H1 (cell line): Measurements from ENCODE around the gene TRIM4. TPM values are rescaled to one million over a fixed set of nuclear protein-coding genes. Genes with fewer than 3 reads are reported as not detected.

ENCODE experiments used
- CTCF ChIA-PET: fragments of 300-600 bp; sonication (Branson Sonifier 250); formaldehyde crosslinking; loops from one replicate; lab custom pipeline; 2021; ENCODE audit not compliant: partially characterized antibody; lab: Charles Lee
- POLR2A ChIA-PET: fragments of 300-600 bp; sonication (Branson Sonifier 250); formaldehyde crosslinking; loops from one replicate; lab custom pipeline; 2021; ENCODE audit warnings: inconsistent platforms; ENCODE audit not compliant: partially characterized antibody; lab: Charles Lee
- DNase-seq, 2 experiments: peaks; one replicate each; pipeline versions ENCODE4 v3.0.0 to v3.0.0-alpha.2; 2010 to 2022; ENCODE audit warnings: low spot score in 2 of 2, low read depth in 1 of 2, mixed read lengths in 1 of 2
- FAIRE-seq: peaks from 2 replicates; lab custom pipeline; 2011; peaks lifted over from hg19 to GRCh38; lab: Jason Lieb, UNC
- H2AFZ ChIP-seq: 2 replicates; pipeline ENCODE4 v1.8.1; 2012; ENCODE audit warnings: low read length, inconsistent platforms
- H2AK5ac ChIP-seq: 2 replicates; pipeline ENCODE4 v1.6.1; 2013; ENCODE audit warnings: low read depth, low read length
- H2BK120ac ChIP-seq: replicated peaks from 2 replicates; pipeline ENCODE3; 2013; ENCODE audit warnings: low read depth, low read length, inconsistent platforms
- H2BK12ac ChIP-seq: 2 replicates; pipeline ENCODE4 v1.6.1; 2013; ENCODE audit warnings: low read depth, low read length
- H2BK15ac ChIP-seq: 2 replicates; pipeline ENCODE4 v1.6.1; 2013; ENCODE audit warnings: low read length
- H2BK20ac ChIP-seq: 2 replicates; pipeline ENCODE4 v1.6.1; 2013; ENCODE audit warnings: low read length
- H2BK5ac ChIP-seq: 2 replicates; pipeline ENCODE4 v1.6.1; 2013; ENCODE audit warnings: low read depth, low read length
- H3K14ac ChIP-seq: 2 replicates; pipeline ENCODE4 v1.6.1; 2013; ENCODE audit warnings: inconsistent platforms; ENCODE audit not compliant: insufficient read length
- H3K18ac ChIP-seq: 2 replicates; pipeline ENCODE4 v1.6.1; 2013; ENCODE audit warnings: low read length; ENCODE audit errors: extremely low read depth
- H3K23ac ChIP-seq: 2 replicates; pipeline ENCODE4 v1.6.1; 2013; ENCODE audit warnings: inconsistent platforms; ENCODE audit not compliant: insufficient read length
- H3K23me2 ChIP-seq: 2 replicates; pipeline ENCODE4 v1.6.1; 2013; ENCODE audit warnings: low read depth, low read length
- H3K27ac ChIP-seq: 2 replicates; pipeline ENCODE4 v1.6.1; 2011; ENCODE audit warnings: low read depth, low read length, inconsistent platforms
- H3K27me3 ChIP-seq, 4 experiments: replicated peaks in 1 of 4; 1 replicate in 1 of 4; 2 replicates in 3 of 4; pipeline versions ENCODE4 v1.6.1 to v1.8.1; 2011 to 2013; ENCODE audit warnings: low read length in 3 of 4, mild to moderate bottlenecking in 3 of 4, inconsistent platforms in 2 of 4, mixed read lengths in 2 of 4, moderate library complexity in 1 of 4; ENCODE audit not compliant: control insufficient read depth in 3 of 4, insufficient read depth in 3 of 4; ENCODE audit errors: extremely low read depth in 1 of 4
- H3K36me3 ChIP-seq, 4 experiments: 2 replicates each; pipeline versions ENCODE4 v1.6.1 to v1.8.1; 2011 to 2013; ENCODE audit warnings: mild to moderate bottlenecking in 4 of 4, low read length in 3 of 4, moderate library complexity in 2 of 4, control low read depth in 1 of 4, inconsistent platforms in 1 of 4; ENCODE audit not compliant: insufficient read depth in 4 of 4, control insufficient read depth in 2 of 4
- H3K4ac ChIP-seq: replicated peaks from 2 replicates; pipeline ENCODE3; 2013; ENCODE audit warnings: low read length, low read depth, mixed read lengths, inconsistent platforms; ENCODE audit not compliant: insufficient read length
- H3K4me1 ChIP-seq, 4 experiments: replicated peaks in 1 of 4; 1 replicate in 1 of 4; 2 replicates in 3 of 4; pipeline versions ENCODE4 v1.6.1 to v1.8.1; 2011 to 2013; ENCODE audit warnings: low read length in 3 of 4, inconsistent platforms in 2 of 4, mixed read lengths in 1 of 4; ENCODE audit not compliant: insufficient read depth in 4 of 4, control insufficient read depth in 3 of 4
- H3K4me2 ChIP-seq, 2 experiments: 2 replicates each; pipeline versions ENCODE4 v1.6.1 to v1.8.1; 2011 to 2013; ENCODE audit warnings: low read depth in 2 of 2, low read length in 2 of 2, control low read depth in 1 of 2, inconsistent platforms in 1 of 2, mild to moderate bottlenecking in 1 of 2; ENCODE audit not compliant: insufficient read depth in 1 of 2
- H3K4me3 ChIP-seq, 4 experiments: fragments of 200-600, 300-600 bp in 1 of 4; sonication (generic), shearing (Covaris generic), sonication (Bioruptor Twin) in 1 of 4; 2 replicates each; pipeline versions ENCODE4 v1.5.1 to v1.8.1; 2011 to 2016; ENCODE audit warnings: low read length in 4 of 4, low read depth in 3 of 4, control low read depth in 2 of 4, inconsistent platforms in 2 of 4, mild to moderate bottlenecking in 2 of 4, mixed read lengths in 1 of 4, moderate library complexity in 1 of 4; ENCODE audit not compliant: insufficient read depth in 2 of 4; ENCODE audit errors: extremely low read depth in 1 of 4
- H3K56ac ChIP-seq: replicated peaks from 2 replicates; pipeline ENCODE3; 2013; ENCODE audit warnings: low read depth, mild to moderate bottlenecking, mixed read lengths, low read length, inconsistent platforms; ENCODE audit not compliant: insufficient read length
- H3K79me1 ChIP-seq: 2 replicates; pipeline ENCODE4 v1.6.1; 2013; ENCODE audit warnings: low read depth, low read length, control low read depth
- H3K79me2 ChIP-seq, 2 experiments: 2 replicates each; pipeline versions ENCODE4 v1.6.1 to v1.8.1; 2012 to 2013; ENCODE audit warnings: low read length in 2 of 2, mild to moderate bottlenecking in 2 of 2, inconsistent platforms in 1 of 2; ENCODE audit not compliant: insufficient read depth in 2 of 2, control insufficient read depth in 1 of 2
- H3K9ac ChIP-seq, 4 experiments: replicated peaks in 1 of 4; 1 replicate in 1 of 4; 2 replicates in 3 of 4; pipeline versions ENCODE4 v1.6.1 to v1.8.1; 2011 to 2013; ENCODE audit warnings: low read depth in 3 of 4, low read length in 3 of 4, control low read depth in 2 of 4, mild to moderate bottlenecking in 2 of 4, moderate library complexity in 2 of 4, inconsistent platforms in 1 of 4; ENCODE audit errors: extremely low read depth in 1 of 4
- H3K9me3 ChIP-seq, 2 experiments: 2 replicates each; pipeline versions ENCODE4 v1.6.1 to v1.8.1; 2012 to 2013; ENCODE audit warnings: mild to moderate bottlenecking in 2 of 2, moderate library complexity in 2 of 2, control low read depth in 1 of 2, inconsistent platforms in 1 of 2, low read depth in 1 of 2, low read length in 1 of 2, mixed read lengths in 1 of 2; ENCODE audit not compliant: insufficient read depth in 2 of 2
- H4K20me1 ChIP-seq, 2 experiments: replicated peaks in 1 of 2; 2 replicates each; pipeline versions ENCODE3 to v1.8.1; 2011 to 2013; ENCODE audit warnings: inconsistent platforms in 2 of 2, low read length in 2 of 2, mild to moderate bottlenecking in 1 of 2; ENCODE audit not compliant: insufficient read depth in 2 of 2, control insufficient read depth in 1 of 2
- H4K5ac ChIP-seq: 2 replicates; pipeline ENCODE4 v1.6.1; 2013; ENCODE audit warnings: low read length, low read depth, mixed read lengths, inconsistent platforms; ENCODE audit not compliant: insufficient read length
- H4K8ac ChIP-seq: 2 replicates; pipeline ENCODE4 v1.8.0; 2013; ENCODE audit warnings: mild to moderate bottlenecking, moderate library complexity, low read length, inconsistent platforms; ENCODE audit not compliant: insufficient read depth; ENCODE audit errors: extremely low read depth
- H4K91ac ChIP-seq: replicated peaks from 2 replicates; pipeline ENCODE3; 2013; ENCODE audit warnings: low read length, mixed read lengths, inconsistent platforms; ENCODE audit not compliant: insufficient read length
- HDAC2 ChIP-seq, 2 experiments: fragments of 300-600 bp in 1 of 2; sonication (generic) in 1 of 2; IDR thresholded peaks; 2 replicates each; pipeline ENCODE4 v1.6.1; 2011 to 2012; ENCODE audit warnings: low read depth in 2 of 2, low read length in 2 of 2, mild to moderate bottlenecking in 2 of 2, moderate library complexity in 2 of 2, borderline replicate concordance in 1 of 2, inconsistent platforms in 1 of 2
- NANOG ChIP-seq: IDR thresholded peaks from 2 replicates; pipeline ENCODE4 v1.6.1; 2011; ENCODE audit warnings: low read length, low read depth, mild to moderate bottlenecking, inconsistent platforms; ENCODE audit not compliant: insufficient read depth, poor library complexity, severe bottlenecking
- PHF8 ChIP-seq: fragments of 200-600 bp; sonication (generic); conservative IDR thresholded peaks from 2 replicates; pipeline ENCODE4 v1.7.1; 2012; ENCODE audit warnings: low read depth, mild to moderate bottlenecking, inconsistent platforms, low read length, moderate library complexity
- POU5F1 ChIP-seq: IDR thresholded peaks from 2 replicates; pipeline ENCODE4 v1.6.1; 2011; ENCODE audit warnings: low read depth, mild to moderate bottlenecking, low read length, moderate library complexity
- SIN3A ChIP-seq, 2 experiments: IDR thresholded peaks in 1 of 2; conservative IDR thresholded peaks in 1 of 2; 2 replicates each; pipeline ENCODE4 v1.6.1; 2011 to 2012; ENCODE audit warnings: low read length in 2 of 2, improper control_type of control experiment in 1 of 2, low read depth in 1 of 2, mild to moderate bottlenecking in 1 of 2
- SP4 ChIP-seq: IDR thresholded peaks from 2 replicates; pipeline ENCODE4 v1.6.1; 2012; ENCODE audit warnings: low read length, inconsistent platforms
- TBP ChIP-seq: IDR thresholded peaks from 2 replicates; pipeline ENCODE4 v1.6.1; 2011; ENCODE audit warnings: low read depth, low read length, improper control_type of control experiment
- TEAD4 ChIP-seq: IDR thresholded peaks from 2 replicates; pipeline ENCODE4 v1.6.1; 2012; ENCODE audit warnings: low read depth, low read length, inconsistent platforms, mixed read lengths
- YY1 ChIP-seq: IDR thresholded peaks from 2 replicates; pipeline ENCODE4 v1.6.1; 2011; ENCODE audit warnings: low read depth, mild to moderate bottlenecking, low read length
- ZNF274 ChIP-seq: IDR thresholded peaks from 2 replicates; pipeline ENCODE4 v1.7.0; 2012; ENCODE audit warnings: low read length, borderline replicate concordance; ENCODE audit errors: extremely low read depth
- WGBS, 2 experiments: shearing (Covaris generic) in 1 of 2; methylation state at CpG; one replicate each; pipeline versions ENCODE4 v1.1.6 to v1.1.7; 2013 to 2015; ENCODE audit warnings: low lambda C conversion rate in 2 of 2, mixed read lengths in 2 of 2, inconsistent platforms in 1 of 2, low coverage in 1 of 2, missing lambda C conversion rate in 1 of 2; ENCODE audit not compliant: insufficient replicate concordance in 2 of 2, insufficient coverage in 1 of 2, insufficient read length in 1 of 2; ENCODE audit errors: extremely low coverage in 1 of 2, missing lambda C conversion rate in 1 of 2; 5-methylcytosine and 5-hydroxymethylcytosine counted together
- polyA plus RNA-seq, 7 experiments: library from polyadenylated mRNA; depleted of rRNA in 3 of 7; stranded (reverse) in 5 of 7; unstranded in 2 of 7; fragments of >200 nt in 5 of 7; fragments of 200-250 nt in 2 of 7; gene quantifications; 1 replicate in 5 of 7; 2 replicates in 1 of 7; 4 replicates in 1 of 7; pipeline versions ENCODE4 v1.2.1 to v1.2.3, GENCODE V29; 2011 to 2013; ENCODE audit warnings: missing spikeins in 2 of 7, mixed read lengths in 2 of 7
- total RNA-seq: library from RNA; stranded (reverse); fragmentation: NEBNext Ultra II Directional; extraction: Animal tissue kit (Norgen Biotek cat#: 25700); gene quantifications from 2 replicates; pipeline ENCODE4 v1.2.1, GENCODE V29; 2021

The TRIM4 gene
- total and polyA plus RNA-seq, 2 of the 8 experiments (the other 6 are each of a cell fraction or from before 2014, with no cell fraction given) = 0.03 to 7.3 TPM

GRCh38 chr7:99928994-99929729 lies 9.8 kb upstream of the TRIM4 start, which contains the start of gene GJC3:
TSS of gene GJC3 (minus strand) at chr7:99929620. CDS start at chr7:99929620, 0 bp downstream.
- H3K4me1 ChIP-seq = peaks cover 2 to 7% (median 4%) of the 10 kb centered on the region in 4 experiments; a peak in 5 of 7 replicates
- peak within 1 kb of the TSS; percentile 49; the same call in 1 of the 2 replicates for H2BK20ac ChIP-seq
- 0 out of 2 replicates have a peak within 1 kb of the TSS, but pooled peaks have one; percentile 16 for H3K27ac ChIP-seq
- WGBS, 2 experiments = 36% methylated on average over 22 of the region's 22 CpGs; no CpG with 5 or more reads in 1 of the 2 experiments
- peak within 1 kb of the TSS; percentile 84 for H4K91ac ChIP-seq
- peak within 1 kb of the TSS; percentile 4; the same call in 1 of the 2 replicates for H2BK15ac ChIP-seq
- FAIRE-seq (peak; percentile 39), DNase-seq (peak in 1 of 2 experiments; percentile 82)
- H3K18ac ChIP-seq = no peak within 1 kb of the TSS
- H2BK120ac ChIP-seq = no peak within 1 kb of the TSS
- H3K56ac ChIP-seq = no peak within 1 kb of the TSS
- no peak within 1 kb of the TSS for H3K9ac ChIP-seq
- H2BK5ac ChIP-seq = peak within 1 kb of the TSS; percentile 9; the same call in 1 of the 2 replicates
- H3K14ac ChIP-seq = no peak within 1 kb of the TSS
- no peak within 1 kb of the TSS for H2AK5ac ChIP-seq
- no peak within 1 kb of the TSS for H3K23ac ChIP-seq
- ChIA-PET CTCF (interaction anchor here (0.6 to 2.7 kb wide), 22 partner anchors 10 to 357 kb away, joined by 3 to 27 read pairs (median 5); partner anchors contain the start of gene ZSCAN21), POLR2A (interaction anchor here (0.9 to 3.4 kb wide), 6 partner anchors 10 to 500 kb away, joined by 3 to 45 read pairs (median 6); partner anchors contain the start of genes AP4M1 and MCM7)
- no peaks in the 10 kb centered on the region for H3K79me2 ChIP-seq
- H3K79me1 ChIP-seq = no peaks in the 10 kb centered on the region
- H3K27me3 ChIP-seq = no peaks in the 10 kb centered on the region
- peak within 1 kb of the TSS; percentile 96 for H3K4ac ChIP-seq
- no peaks in the 10 kb centered on the region for H3K23me2 ChIP-seq
- H3K4me3 ChIP-seq = peak within 1 kb of the TSS; percentile 22 to 49 (median 26); a peak in 7 of 8 replicates
- H4K20me1 ChIP-seq = no peaks in the 10 kb centered on the region
- H3K9me3 ChIP-seq = no peaks in the 10 kb centered on the region
- H2BK12ac ChIP-seq = peak within 1 kb of the TSS; percentile 42; the same call in 1 of the 2 replicates
- H4K5ac ChIP-seq = peak within 1 kb of the TSS; percentile 28
- H2AFZ ChIP-seq = peak within 1 kb of the TSS; percentile 77; the same call in 1 of the 2 replicates
- H4K8ac ChIP-seq = peak within 1 kb of the TSS; percentile 87; the same call in 1 of the 2 replicates
- peak within 1 kb of the TSS; percentile 9 to 48 for H3K4me2 ChIP-seq
- no peaks in the 10 kb centered on the region for H3K36me3 ChIP-seq
- TF ChIP-seq SP4 (no peak), ZNF274 (no peak), PHF8 (0 out of 2 replicates have a peak, but pooled peaks have one; percentile 22), SIN3A (conservative IDR thresholded peaks at IDR 0.05 in 1 of 2, IDR thresholded peaks at IDR 0.05 in 1 of 2; ENCODE audit: low read depth in 1 of 2, low read length in 2 of 2) (no peak), YY1 (no peak), POU5F1 (no peak), NANOG (no peak), TEAD4 (no peak), TBP (no peak), HDAC2 (IDR thresholded peaks at IDR 0.05; ENCODE audit: borderline replicate concordance in 1 of 2, low read depth in 2 of 2, low read length in 2 of 2) (0 out of 4 replicates have a peak, but pooled peaks of 1 of the 2 experiments have one; percentile 37)
